HFFc6 (cell line): Measurements from ENCODE around the gene PCDH9. TPM values are rescaled to one million over a fixed set of nuclear protein-coding genes. Genes with fewer than 3 reads are reported as not detected.

Experiments used
- DNase-seq: peaks from one replicate; pipeline ENCODE4 v3.0.0-alpha.2; 2018
- H3K27ac Mint-ChIP-seq: 2 replicates; pipeline ENCODE4 v1.8.0; 2020; ENCODE audit warnings: mild to moderate bottlenecking, mixed read lengths
- H3K27me3 Mint-ChIP-seq: 2 replicates; pipeline ENCODE4 v1.8.0; 2021; ENCODE audit warnings: mild to moderate bottlenecking, moderate library complexity, mixed read lengths; ENCODE audit not compliant: insufficient read depth
- H3K36me3 Mint-ChIP-seq: 2 replicates; pipeline ENCODE4 v1.8.0; 2021; ENCODE audit warnings: low read depth, mixed read lengths
- H3K4me1 Mint-ChIP-seq: 2 replicates; pipeline ENCODE4 v1.8.0; 2020; ENCODE audit warnings: low read depth, mixed read lengths
- H3K4me3 Mint-ChIP-seq: 2 replicates; pipeline ENCODE4 v1.8.0; 2020; ENCODE audit warnings: mild to moderate bottlenecking, moderate library complexity, mixed read lengths
- H3K9me3 Mint-ChIP-seq: 2 replicates; pipeline ENCODE4 v1.8.0; 2020; ENCODE audit warnings: mild to moderate bottlenecking, mixed read lengths
- CTCF ChIP-seq: fragments of 200-600 bp; sonication (generic); IDR thresholded peaks from 2 replicates; pipeline ENCODE4 v1.5.0; 2021; ENCODE audit warnings: antibody characterized with exemption, mild to moderate bottlenecking
- total RNA-seq, 6 experiments: library from RNA; stranded (reverse); fragmentation: NEBNext Ultra II Directional; extraction: Animal tissue kit (Norgen Biotek cat#: 25700); gene quantifications; 2 replicates in 1 of 6; 3 replicates in 5 of 6; pipeline ENCODE4 v1.2.3, GENCODE V29; 2021

Gene PCDH9
- total RNA-seq, 6 experiments from 2014 or later: 2.0 to 6.7 (median 2.6) TPM

- Mint-ChIP-seq H3K4me1 (no peaks in the 10 kb centered on the region), H3K27ac (no peak overlapping the region), H3K27me3 (no peaks in the 10 kb centered on the region), H3K4me3 (no peak overlapping the region), H3K36me3 (no peaks in the 10 kb centered on the region), H3K9me3 (no peaks in the 10 kb centered on the region)
- no peak for TF ChIP-seq CTCF
- DNase-seq: no peak
Measured at GRCh38 chr13:66693656-66694055, 536.5 kb downstream of the PCDH9 start.

DNA sequence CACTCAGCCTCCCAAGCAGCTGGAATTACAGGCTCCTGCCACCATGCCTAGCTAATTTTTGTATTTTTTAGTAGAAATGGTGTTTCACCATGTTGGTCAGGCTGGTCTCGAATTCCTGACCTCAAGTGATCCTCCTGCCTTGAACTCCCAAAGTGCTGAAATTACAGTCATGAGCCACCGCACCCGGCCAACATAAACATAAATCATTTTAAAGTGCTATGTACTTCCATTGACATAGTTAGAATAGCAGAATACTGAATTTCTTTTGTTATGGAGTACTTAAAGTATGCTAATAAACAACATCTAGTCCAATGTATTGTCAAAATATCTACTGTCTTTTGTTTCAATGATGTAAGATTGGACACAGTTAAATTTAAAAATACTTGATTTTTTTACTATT, 539.0 kb downstream of the PCDH9 start:
- H3K9me3 Mint-ChIP-seq: no peaks in the 10 kb centered on the region
- no peaks in the 10 kb centered on the region for H3K27me3 Mint-ChIP-seq
- no peaks in the 10 kb centered on the region; the same call in 1 of the 2 replicates for H3K4me1 Mint-ChIP-seq
- no peak overlapping the region for H3K27ac Mint-ChIP-seq
- DNase-seq: no peak
- no peaks in the 10 kb centered on the region for H3K36me3 Mint-ChIP-seq
- no peak overlapping the region for H3K4me3 Mint-ChIP-seq
- no peak for TF ChIP-seq CTCF

GRCh38 chr13:66689628-66690027, 540.5 kb downstream of the PCDH9 start:
- H3K4me3 Mint-ChIP-seq: no peak overlapping the region
- DNase-seq: peak; percentile 12
- H3K36me3 Mint-ChIP-seq: no peaks in the 10 kb centered on the region
- no peak overlapping the region for H3K27ac Mint-ChIP-seq
- H3K4me1 Mint-ChIP-seq: no peaks in the 10 kb centered on the region; the same call in 1 of the 2 replicates
- no peak; the same call in none of the 2 replicates for TF ChIP-seq CTCF
- H3K27me3 Mint-ChIP-seq: no peaks in the 10 kb centered on the region
- H3K9me3 Mint-ChIP-seq: peaks cover 3% of the 10 kb centered on the region; the same call in 1 of the 2 replicates

- Mint-ChIP-seq H3K36me3 (no peaks in the 10 kb centered on the region), H3K27me3 (no peaks in the 10 kb centered on the region)
- TF ChIP-seq CTCF: peak; percentile 48
Measured at GRCh38 chr13:66689037-66689619, 541.0 kb downstream of the PCDH9 start.

GRCh38 chr13:66681403-66681802, 548.7 kb downstream of the PCDH9 start:
- Mint-ChIP-seq H3K4me1 (no peaks in the 10 kb centered on the region), H3K36me3 (no peaks in the 10 kb centered on the region), H3K9me3 (peaks cover 6% of the 10 kb centered on the region; the same call in 1 of the 2 replicates), H3K4me3 (no peak overlapping the region), H3K27me3 (no peaks in the 10 kb centered on the region), H3K27ac (no peak overlapping the region)
- DNase-seq: no peak
- no peak for TF ChIP-seq CTCF

More at GRCh38 chr13:66689037-66689619, 541.0 kb downstream of the PCDH9 start:
- Mint-ChIP-seq H3K9me3 (peaks cover 6% of the 10 kb centered on the region; the same call in 1 of the 2 replicates), H3K27ac (no peak overlapping the region), H3K4me1 (no peaks in the 10 kb centered on the region; the same call in 1 of the 2 replicates), H3K4me3 (no peak overlapping the region)
- no peak for DNase-seq
